Astrocyte (in vitro differentiated cells and primary cell): ENCODE results near the gene TMPRSS3.

Experiments
- CTCF ChIP-seq: IDR thresholded peaks from 2 replicates; pipeline ENCODE4 v1.5.1; 2011; ENCODE audit warnings: low read depth, mild to moderate bottlenecking, inconsistent platforms, low read length, moderate library complexity; ENCODE audit not compliant: insufficient read depth
- EZH2 ChIP-seq: IDR thresholded peaks from 2 replicates; pipeline ENCODE4 v1.6.1; 2012; ENCODE audit warnings: mild to moderate bottlenecking, low read length, inconsistent platforms; ENCODE audit not compliant: insufficient read depth

- TF ChIP-seq CTCF (no peak), EZH2 (no peak)
These were observed 19.9 kb downstream of the TMPRSS3 start for GRCh38 chr21:42375966-42376337.
